Measurements from ENCODE around the gene KCNK5. TPM values are rescaled to one million over a fixed set of nuclear protein-coding genes. Genes with fewer than 3 reads are reported as not detected.

KCNK5 gene
- polyA plus RNA-seq, 3 donors = 0.09 TPM; not detected in 2

- H3K36me3 Mint-ChIP-seq = peaks cover 23 to 31% of the 10 kb centered on the region in 2 donors
- H3K4me3 Mint-ChIP-seq = no peak overlapping the region
- Histone ChIP-seq H3K9me3 (replicated peaks in 1 of 2; ENCODE audit: control insufficient read depth in 1 of 2, insufficient read depth in 1 of 2, low read length in 2 of 2) (no peaks in the 10 kb centered on the region), H3K36me3 (replicated peaks in 1 of 2; ENCODE audit: control insufficient read depth in 1 of 2, insufficient read depth in 2 of 2, low read length in 2 of 2) (peaks cover 6 to 56% of the 10 kb centered on the region in 2 donors), H3K4me2 (replicated peaks; ENCODE audit: extremely low read depth, low read length, poor library complexity, severe bottlenecking) (no peak overlapping the region), H3K4me1 (ENCODE audit: control insufficient read depth in 1 of 2, insufficient read depth in 2 of 2, low read length in 2 of 2) (peaks cover 5 to 7% of the 10 kb centered on the region in 2 donors), H3K9ac (ENCODE audit: insufficient read depth, low read length, poor library complexity, severe bottlenecking) (no peak overlapping the region), H2AFZ (ENCODE audit: insufficient read depth, low read depth, low read length, poor library complexity, severe bottlenecking) (no peak overlapping the region), H3K4me3 (replicated peaks in 1 of 3; ENCODE audit: low read depth in 2 of 3, low read length in 3 of 3) (no peak overlapping the region), H3K79me2 (ENCODE audit: insufficient read depth, low read length) (peaks cover 8% of the 10 kb centered on the region), H4K20me1 (ENCODE audit: insufficient read depth, low read length) (no peaks in the 10 kb centered on the region), H3K27me3 (ENCODE audit: control insufficient read depth in 2 of 2, insufficient read depth in 2 of 2, low read length in 2 of 2) (no peaks in the 10 kb centered on the region), H3K27ac (ENCODE audit: low read depth in 1 of 2, low read length in 2 of 2) (no peak overlapping the region)
- H3K4me1 Mint-ChIP-seq = peaks cover 14% of the 10 kb centered on the region
- H3K27ac Mint-ChIP-seq = no peak overlapping the region
- intact Hi-C loops (cut with micrococcal nuclease) = no loop called here
- H3K9me3 Mint-ChIP-seq = no peaks in the 10 kb centered on the region
- no peak for TF ChIP-seq CTCF (IDR thresholded peaks at IDR 0.05)
- no peak for DNase-seq
- 79% methylated on average over 6 of the region's 6 CpGs for WGBS (ENCODE audit: insufficient coverage)
- peaks cover 0 to 2% (median 2%) of the 10 kb centered on the region in 3 donors for H3K27me3 Mint-ChIP-seq (ENCODE audit: low read depth in 3 of 3)
Observed at GRCh38 chr6:39192736-39193135, 36.5 kb downstream of the KCNK5 start.

GRCh38 chr6:39191236-39191930 lies 37.9 kb downstream of the KCNK5 start:
- Mint-ChIP-seq H3K36me3 (peaks cover 23 to 31% of the 10 kb centered on the region in 2 donors), H3K4me1 (peaks cover 8% of the 10 kb centered on the region), H3K9me3 (no peaks in the 10 kb centered on the region), H3K27ac (peak overlapping the region in 2 of 7 donors; percentile 42 to 60), H3K27me3 (ENCODE audit: low read depth in 3 of 3) (peaks cover 0 to 2% (median 0%) of the 10 kb centered on the region in 3 donors), H3K4me3 (no peak overlapping the region)
- H3K9ac ChIP-seq (ENCODE audit: insufficient read depth, low read length, poor library complexity, severe bottlenecking) = no peak overlapping the region
- WGBS (ENCODE audit: insufficient coverage) = 97% methylated on average over 21 of the region's 23 CpGs
- no peak for DNase-seq
- H3K9me3 ChIP-seq (replicated peaks in 1 of 2; ENCODE audit: control insufficient read depth in 1 of 2, insufficient read depth in 1 of 2, low read length in 2 of 2) = no peaks in the 10 kb centered on the region
- H3K27ac ChIP-seq (ENCODE audit: low read depth in 1 of 2, low read length in 2 of 2) = no peak overlapping the region
- H3K79me2 ChIP-seq (ENCODE audit: insufficient read depth, low read length) = no peaks in the 10 kb centered on the region
- H3K4me2 ChIP-seq (replicated peaks; ENCODE audit: extremely low read depth, low read length, poor library complexity, severe bottlenecking) = no peak overlapping the region
- no peak overlapping the region for H2AFZ ChIP-seq (ENCODE audit: insufficient read depth, low read depth, low read length, poor library complexity, severe bottlenecking)
- intact Hi-C loops (cut with micrococcal nuclease) = no loop called here
- peaks cover 6 to 56% of the 10 kb centered on the region in 2 donors for H3K36me3 ChIP-seq (replicated peaks in 1 of 2; ENCODE audit: control insufficient read depth in 1 of 2, insufficient read depth in 2 of 2, low read length in 2 of 2)
- no peaks in the 10 kb centered on the region for H3K27me3 ChIP-seq (ENCODE audit: control insufficient read depth in 2 of 2, insufficient read depth in 2 of 2, low read length in 2 of 2)
- no peak overlapping the region for H3K4me3 ChIP-seq (replicated peaks in 1 of 3; ENCODE audit: low read depth in 2 of 3, low read length in 3 of 3)
- no peaks in the 10 kb centered on the region for H4K20me1 ChIP-seq (ENCODE audit: insufficient read depth, low read length)
- TF ChIP-seq CTCF (IDR thresholded peaks at IDR 0.05) = no peak
- peaks cover 0 to 4% of the 10 kb centered on the region in 2 donors for H3K4me1 ChIP-seq (ENCODE audit: control insufficient read depth in 1 of 2, insufficient read depth in 2 of 2, low read length in 2 of 2)
